A673 (cell line): ENCODE measurements around the gene PRPF38B.

ENCODE experiments used
- EZH2 ChIP-seq: fragments of 200-600 bp; sonication (generic); IDR thresholded peaks from 2 replicates; pipeline ENCODE4 v1.6.1; 2017; ENCODE audit warnings: borderline replicate concordance, low read depth, mild to moderate bottlenecking, mixed read lengths, antibody characterized with exemption, low read length; ENCODE audit not compliant: poor library complexity, severe bottlenecking
- TF ChIP-seq, protein P1 (sequence below): fragments of 300-800, 200-600 bp; sonication (generic); conservative IDR thresholded peaks from 2 replicates; pipeline ENCODE4 v1.5.1; 2017; ENCODE audit warnings: low read depth, mild to moderate bottlenecking, antibody characterized with exemption, low read length, moderate library complexity, mixed read lengths

DNA sequence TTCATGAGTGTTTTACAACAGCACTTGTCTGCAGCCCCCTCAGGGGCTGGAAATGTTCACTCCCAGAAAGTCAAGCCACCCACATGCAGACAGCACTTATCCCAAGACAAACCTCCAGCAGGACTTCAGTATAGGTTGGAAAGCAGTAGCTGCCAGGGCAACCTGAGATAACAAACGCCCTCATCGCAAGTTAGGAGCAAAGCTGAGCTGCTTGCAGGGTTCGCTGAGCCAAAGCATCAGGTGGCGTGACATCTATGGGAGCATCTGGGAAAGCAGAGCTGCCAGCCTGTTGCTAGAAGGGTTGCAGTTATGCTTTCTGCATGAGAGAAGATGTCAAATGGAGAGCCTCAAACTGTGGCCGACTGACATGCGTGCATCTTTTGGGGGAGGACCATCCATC, 50.1 kb downstream of the PRPF38B start:
- TF ChIP-seq, protein P1, sequence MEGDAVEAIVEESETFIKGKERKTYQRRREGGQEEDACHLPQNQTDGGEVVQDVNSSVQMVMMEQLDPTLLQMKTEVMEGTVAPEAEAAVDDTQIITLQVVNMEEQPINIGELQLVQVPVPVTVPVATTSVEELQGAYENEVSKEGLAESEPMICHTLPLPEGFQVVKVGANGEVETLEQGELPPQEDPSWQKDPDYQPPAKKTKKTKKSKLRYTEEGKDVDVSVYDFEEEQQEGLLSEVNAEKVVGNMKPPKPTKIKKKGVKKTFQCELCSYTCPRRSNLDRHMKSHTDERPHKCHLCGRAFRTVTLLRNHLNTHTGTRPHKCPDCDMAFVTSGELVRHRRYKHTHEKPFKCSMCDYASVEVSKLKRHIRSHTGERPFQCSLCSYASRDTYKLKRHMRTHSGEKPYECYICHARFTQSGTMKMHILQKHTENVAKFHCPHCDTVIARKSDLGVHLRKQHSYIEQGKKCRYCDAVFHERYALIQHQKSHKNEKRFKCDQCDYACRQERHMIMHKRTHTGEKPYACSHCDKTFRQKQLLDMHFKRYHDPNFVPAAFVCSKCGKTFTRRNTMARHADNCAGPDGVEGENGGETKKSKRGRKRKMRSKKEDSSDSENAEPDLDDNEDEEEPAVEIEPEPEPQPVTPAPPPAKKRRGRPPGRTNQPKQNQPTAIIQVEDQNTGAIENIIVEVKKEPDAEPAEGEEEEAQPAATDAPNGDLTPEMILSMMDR: no peak
- no peak for TF ChIP-seq EZH2
